CD4-positive, alpha-beta T cell treated with Interferon gamma for 1 hour (primary cell): ENCODE data around the gene TGM4.
A peak's percentile ranks its signal among the peaks of the same experiment; 100 is the strongest.
"Not testable (repeated sequence)": the region's sequence is repeated elsewhere in the genome, so short reads cannot be mapped to it uniquely, and the experiment has no call there.

Experiments
- DNase-seq: peaks from one replicate; pipeline ENCODE4 v3.0.0-alpha.2; 2020

TGM4 gene

DNA sequence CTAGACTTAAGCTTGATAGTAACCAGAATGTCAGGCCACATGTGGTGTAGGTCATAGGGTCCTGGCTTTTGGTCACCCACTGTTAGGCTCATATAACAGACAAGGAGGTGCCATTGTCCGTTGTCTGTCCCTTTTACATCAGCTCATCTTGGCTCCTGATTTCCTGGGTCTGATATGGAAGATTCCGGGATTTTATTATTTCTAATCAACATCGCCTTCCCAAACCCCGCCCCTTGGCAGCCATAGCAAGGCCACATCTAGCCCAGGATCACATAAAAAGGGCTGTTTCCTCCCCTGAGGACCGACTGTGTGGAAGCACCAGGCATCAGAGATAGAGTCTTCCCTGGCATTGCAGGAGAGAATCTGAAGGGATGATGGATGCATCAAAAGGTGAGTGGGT, at the start of gene TGM4:
Gene TGM4 (plus strand): TSS at position 301 of the 400 bp plus-strand sequence. CDS start 71 bp downstream, at position 372.
- no peak for DNase-seq

DNA sequence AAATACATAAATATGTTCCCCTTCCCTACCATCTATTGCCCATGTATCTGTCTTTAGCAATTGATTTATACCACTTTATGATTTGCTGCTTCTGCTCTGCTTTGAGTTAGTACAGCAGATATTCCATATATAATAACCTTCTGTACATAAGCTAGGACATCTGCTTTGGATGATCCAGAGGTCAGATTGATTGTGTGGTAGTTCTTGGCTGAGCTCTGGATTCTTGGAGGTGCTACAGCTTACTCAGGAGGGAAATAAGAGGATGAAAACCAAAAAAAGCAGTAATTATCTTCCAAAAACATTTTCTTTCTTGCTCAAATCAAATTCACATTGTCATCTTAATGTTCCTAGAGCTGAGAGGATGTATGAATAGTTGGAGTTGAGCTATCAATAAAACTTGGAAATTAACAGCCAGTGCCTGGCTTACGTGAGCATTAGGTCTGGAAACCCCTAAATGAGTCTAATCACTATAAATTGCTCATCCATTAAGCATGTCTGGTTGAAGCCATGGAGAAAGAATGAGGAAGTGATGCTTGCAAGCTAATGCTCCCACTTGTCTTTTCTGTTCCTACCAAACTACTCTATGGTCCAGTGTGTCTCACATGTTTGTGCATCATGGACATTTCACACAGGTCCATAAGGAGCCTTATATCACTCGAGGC, 49.0 kb upstream of the TGM4 start:
- DNase-seq = no peak

DNA sequence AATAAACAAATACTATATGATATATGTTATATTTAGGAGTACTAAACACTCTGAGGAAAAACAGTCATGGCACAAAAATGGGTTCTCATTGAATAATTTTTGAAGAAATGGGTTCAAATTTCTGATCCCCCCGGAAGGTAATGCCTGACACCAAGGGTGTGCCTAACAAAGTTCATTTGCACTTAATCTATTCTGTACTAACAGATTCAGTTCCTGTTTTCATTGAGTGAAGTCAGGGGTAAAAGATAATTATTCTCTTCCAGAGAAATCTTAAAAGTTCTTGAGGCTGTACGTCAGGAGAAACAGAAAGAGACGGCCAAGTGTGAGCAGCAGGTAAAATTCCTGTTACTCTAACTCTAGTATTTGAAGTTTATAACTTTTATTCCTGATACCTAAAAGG, 47.2 kb upstream of the TGM4 start:
- DNase-seq = no peak

DNA sequence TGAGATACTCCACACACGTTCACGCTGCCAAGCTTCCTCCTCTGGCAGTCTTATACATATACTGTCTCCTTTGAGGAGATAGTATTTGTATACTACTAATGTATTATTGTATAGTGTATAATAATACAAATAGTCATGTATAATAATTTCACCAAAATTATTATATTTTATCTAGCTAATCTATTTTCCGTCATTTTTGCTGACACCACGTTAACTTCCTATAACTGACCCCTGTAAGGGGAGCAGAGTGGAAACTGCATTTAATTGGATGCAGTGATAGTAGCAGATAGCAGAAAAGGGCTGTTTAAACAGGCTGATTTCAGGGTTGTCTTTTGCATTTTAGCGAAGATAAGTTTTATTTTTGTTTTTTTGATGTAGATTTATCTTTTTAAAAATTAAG, 43.2 kb upstream of the TGM4 start:
- no peak for DNase-seq

DNA sequence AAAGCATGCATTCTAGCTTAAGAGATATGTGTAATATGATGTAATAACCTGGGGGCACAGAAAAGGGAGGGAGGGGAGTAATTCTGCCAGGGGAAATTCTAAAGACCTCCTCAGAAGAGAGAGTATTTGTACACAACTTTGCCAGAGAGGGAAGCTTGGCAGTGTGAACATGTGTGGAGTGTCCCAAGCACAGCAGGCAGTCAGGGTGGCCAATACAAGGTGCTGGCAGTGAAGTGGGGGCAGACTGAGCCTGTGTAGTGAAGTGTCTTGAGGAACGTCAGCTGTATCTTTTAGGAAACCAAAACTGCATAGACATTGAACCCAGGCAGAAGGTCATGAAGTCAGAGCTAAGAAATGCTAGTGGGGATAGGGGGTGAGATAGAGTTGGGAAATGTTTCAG, 42.4 kb upstream of the TGM4 start:
- DNase-seq = no peak

DNA sequence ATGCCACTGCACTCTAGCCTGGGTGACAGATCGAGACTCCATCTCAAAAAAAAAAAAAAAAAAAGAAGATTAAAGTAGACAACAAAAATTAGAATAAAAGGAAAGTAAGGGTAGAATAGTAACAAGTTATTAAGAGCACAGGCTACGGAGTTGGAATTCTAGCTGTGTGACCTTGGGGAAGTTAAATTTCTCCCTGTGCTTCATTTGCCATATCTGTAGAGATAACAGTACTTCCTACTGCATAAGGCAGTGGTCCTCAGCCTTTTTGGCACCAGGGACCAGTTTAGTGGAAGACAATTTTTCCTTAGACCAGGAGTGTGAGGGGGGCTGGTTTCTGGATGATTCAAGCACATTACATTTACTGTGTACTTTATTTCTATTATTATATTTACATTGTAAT, 41.4 kb upstream of the TGM4 start:
- DNase-seq = no peak

DNA sequence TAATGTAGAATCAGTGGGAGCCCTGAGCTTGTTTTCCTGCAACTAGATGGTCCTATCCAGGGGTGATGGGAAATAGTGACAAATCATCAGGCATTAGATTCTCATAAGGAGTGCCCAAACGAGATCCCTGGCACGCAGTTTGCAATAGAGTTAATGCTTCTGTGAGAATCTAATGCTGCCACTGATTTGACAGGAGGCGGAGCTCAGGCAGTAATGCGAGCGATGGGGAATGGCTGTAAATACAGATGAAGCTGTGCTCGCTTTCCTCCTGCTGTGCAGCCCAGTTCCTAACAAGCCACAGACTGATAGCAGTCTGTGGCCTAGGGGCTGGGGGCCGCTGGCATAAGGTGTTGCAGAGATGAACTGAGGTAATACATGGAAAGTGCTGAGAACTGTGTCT, 41.0 kb upstream of the TGM4 start:
- no peak for DNase-seq

DNA sequence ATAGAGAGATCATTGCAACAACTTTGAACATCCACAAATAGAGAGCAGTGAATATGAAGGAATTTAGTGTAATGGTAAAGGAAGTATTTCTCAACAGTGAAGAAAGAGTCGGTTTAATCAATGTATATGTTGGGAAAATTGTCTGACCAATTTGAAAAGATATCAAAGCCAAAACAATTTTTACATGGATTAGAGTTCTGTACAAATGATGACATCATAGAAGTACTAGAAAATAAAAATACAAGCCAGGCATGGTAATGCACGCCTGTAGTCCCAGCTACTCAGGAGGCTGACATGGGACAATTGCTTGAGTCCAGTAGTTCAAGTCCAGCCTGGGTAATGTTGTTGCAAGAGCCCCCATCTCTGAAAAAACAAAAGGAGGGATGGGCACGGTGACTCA, 38.7 kb upstream of the TGM4 start:
- DNase-seq = no peak

DNA sequence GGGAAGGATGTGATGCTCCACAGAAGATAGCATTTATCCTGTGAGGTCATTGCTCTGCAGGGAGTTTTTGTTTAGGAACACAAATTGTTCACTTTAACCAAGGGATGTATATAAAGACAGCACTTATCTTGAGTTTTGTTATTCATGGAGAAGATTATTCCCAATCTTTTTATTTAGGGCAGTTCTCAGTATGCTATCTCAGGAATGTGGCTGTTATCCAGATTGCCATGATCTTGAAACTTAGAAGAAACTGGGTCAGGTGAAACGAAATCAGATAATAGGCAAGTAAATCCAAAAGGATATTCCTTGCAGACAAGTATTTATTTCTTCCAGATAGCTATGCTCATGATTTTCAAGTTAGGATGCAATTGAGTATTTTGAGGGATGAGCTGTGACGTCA, 32.0 kb upstream of the TGM4 start:
- DNase-seq = no peak

DNA sequence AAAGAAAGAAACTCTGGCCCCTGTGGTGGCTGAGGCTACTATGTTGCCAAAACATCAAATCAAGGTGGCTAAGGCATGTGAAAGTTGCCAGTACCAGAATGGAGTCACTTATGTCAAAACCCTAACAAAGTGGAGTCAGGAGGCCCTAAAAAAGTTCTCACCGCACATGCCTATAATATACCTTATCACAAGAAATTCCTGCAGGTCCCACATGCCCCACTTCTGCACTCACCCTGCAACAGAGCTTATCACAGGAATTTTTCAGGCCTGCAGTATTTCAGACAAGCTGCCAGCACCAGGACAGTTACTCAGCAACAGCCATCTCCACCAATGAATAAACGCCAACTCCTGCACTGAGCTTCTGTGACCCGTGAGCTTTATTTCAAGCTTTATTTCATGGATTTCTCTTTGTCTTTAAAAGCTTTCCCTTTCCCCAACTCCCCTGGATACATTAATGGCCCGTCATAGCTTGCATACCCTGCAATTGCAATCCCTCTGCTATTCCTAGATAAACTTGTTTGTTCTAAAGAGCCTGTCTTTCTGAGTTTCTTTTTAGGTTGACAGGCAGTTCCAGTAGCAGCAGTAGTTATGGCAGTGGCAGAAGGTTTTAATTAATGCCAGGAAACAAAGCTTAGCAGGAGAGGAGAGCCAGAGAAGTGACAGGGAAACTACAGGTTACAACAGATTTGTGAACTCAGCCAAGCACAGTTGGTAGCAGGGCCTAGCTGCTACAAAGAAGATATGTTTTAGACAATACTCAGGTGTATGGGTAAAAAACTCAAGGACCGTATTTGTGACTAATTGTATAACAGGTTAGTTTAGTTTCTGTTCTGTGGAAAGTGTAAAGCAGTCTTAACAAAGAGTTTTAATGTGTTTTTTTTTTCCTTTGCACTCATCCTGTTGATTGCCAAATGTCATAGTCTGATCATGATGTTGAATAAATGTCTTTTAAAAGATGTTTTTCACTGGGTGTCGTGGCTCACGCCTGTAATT, 28.6 kb upstream of the TGM4 start:
- no peak for DNase-seq

DNA sequence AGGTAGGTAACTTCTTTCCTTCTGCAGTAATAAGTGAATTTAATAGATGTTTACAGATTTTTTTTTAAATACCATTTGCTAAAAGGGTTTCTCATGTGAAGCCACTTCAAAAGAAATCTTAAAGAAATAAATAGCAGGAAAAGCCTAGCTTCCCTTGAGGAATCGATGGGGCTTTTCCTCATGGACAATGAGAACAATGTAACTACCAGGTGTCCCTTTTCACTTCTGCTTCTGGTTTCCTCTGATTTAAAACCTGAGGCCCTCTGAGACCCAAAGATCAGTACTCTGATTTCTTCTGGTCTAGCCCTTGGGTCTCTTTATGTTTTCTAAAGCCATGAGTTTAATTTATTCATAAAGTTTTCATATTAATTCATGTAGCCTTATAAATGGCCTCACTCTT, 25.8 kb upstream of the TGM4 start:
- DNase-seq = no peak

DNA sequence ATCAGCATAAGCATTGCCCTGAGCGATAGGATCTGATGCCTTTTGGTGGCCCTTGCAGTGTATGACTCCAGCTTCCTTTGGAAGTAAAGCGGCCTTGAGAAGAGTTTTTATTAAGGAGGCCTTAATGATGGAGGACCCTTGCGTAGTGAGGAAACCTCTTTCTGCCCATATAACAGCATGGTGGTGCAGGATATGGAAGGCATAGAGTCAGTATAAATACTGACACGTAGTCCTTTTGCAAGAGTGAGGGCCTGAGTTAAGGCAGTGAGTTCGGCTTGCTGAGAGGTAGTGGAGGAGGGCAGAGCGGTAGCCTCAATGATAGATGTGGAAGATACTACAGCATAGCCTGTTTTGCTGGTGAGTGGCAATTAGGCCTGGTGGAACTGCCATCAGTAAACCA, 17.7 kb upstream of the TGM4 start:
- DNase-seq = not testable (repeated sequence)

DNA sequence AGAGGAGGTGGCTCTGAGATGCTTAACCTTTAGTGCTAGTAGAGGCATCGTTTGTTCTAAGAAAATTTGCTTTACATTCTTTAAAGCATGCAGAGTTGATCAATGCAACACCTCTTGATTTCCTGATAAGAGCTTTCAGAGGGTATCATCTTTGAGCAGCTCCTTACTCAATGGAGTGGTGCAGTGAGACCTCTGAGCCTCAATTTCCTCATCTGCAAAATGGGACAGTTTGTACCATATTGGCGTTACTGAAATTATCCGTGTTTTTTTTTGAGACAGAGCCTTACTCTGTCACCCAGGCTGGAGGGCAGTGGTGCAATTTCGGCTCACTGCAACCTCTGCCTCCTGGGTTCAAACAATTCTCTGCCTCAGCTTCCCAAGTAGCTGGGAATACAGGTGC, 14.3 kb upstream of the TGM4 start:
- no peak for DNase-seq

DNA sequence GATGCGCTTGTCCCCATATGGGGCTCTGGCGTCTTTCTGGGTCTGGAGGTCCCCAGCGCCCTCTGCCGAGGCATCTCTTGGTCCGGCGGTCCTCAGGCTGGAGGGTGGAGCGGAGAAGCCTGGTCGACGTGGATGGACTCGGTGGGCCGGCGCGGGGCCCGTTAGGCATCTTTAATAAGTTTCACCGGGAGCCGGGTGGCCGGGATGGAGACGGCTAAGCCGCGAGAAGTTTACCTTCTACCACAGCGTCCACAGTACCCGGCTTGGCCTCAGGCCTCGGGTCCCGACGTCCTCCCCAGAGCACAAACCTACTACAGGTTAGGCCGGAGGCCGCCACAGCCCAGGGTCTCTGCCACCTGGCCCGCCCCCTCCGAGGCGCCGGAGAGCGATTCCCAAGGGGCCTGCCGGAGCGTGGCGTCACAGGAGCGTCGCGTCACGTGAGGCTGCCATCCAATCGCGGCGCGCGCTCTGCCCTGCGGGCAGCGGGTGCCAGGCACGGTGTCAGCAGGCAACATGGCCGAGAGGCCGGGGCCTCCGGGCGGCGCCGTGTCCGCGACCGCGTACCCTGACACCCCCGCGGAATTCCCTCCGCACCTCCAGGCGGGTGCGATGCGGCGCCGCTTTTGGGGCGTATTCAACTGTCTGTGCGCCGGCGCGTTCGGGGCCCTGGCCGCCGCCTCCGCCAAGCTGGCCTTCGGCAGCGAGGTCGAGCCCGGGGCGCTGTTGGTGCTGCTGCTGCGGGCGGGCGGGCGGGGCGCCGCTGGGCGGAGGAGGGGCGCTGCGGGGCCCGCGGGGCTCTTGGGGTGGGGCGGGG, 12.8 kb upstream of the TGM4 start, which contains the start of gene TMEM42:
Gene TMEM42 (plus strand): TSS at position 501 of the 814 bp plus-strand sequence. CDS start 13 bp downstream, at position 514.
- peak; percentile 91 for DNase-seq

DNA sequence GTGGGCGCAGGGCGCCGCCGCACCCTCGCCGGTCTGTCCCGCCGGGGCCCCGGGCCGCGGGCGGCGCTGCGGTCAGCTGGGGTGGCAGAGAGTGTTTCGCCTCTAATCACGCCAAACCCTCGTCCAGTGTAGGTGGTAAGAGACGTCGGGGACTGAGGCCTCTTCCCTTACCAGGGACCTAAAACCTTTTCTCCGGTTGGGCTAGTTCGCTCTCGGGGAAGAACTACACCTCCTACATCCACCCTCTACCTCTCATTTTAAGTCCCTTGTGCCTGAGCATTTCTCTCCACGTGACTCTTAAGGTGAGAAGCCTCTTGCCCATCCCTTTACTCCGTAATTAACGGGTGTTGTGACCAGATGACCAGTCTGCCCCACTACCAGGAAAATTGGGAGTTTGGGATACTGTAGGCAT, 12.2 kb upstream of the TGM4 start:
- no peak for DNase-seq

DNA sequence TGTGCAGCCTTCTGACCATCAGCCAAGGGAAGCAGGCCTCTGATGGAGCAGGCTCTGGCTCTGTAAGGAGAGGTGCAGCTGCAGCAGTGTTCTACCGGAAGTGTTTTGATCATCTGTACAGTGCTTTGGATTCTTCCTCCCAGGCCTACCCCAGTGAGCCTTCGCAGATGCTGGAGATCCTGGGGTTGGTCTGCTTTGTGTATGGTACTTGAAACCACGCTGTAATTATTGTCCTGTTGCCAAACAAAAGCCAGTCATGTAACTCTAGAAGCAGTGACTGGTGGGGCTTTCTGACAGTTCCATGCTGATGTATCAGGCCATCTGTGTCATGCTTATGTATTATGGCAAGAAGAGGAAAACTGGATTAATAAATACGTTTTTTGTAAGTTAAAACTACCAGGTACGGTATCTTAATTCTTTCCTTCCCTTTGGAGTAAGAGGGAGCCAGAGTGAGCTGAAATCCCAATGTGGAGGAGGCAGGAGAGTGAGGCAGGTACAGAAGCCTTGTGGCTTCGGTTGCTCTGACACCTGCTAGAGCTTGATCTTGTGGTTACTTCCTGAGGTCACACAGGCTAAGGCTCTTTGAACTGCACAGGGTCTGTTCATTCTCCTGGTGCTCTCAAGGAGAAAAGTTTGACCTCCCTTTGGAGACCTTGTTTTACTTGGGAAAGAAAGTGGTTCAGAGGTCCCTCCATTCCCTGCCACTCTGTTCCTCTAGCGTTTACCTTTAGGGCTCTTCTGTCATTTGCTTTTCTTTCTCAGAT, 9.0 kb upstream of the TGM4 start:
- DNase-seq = no peak

DNA sequence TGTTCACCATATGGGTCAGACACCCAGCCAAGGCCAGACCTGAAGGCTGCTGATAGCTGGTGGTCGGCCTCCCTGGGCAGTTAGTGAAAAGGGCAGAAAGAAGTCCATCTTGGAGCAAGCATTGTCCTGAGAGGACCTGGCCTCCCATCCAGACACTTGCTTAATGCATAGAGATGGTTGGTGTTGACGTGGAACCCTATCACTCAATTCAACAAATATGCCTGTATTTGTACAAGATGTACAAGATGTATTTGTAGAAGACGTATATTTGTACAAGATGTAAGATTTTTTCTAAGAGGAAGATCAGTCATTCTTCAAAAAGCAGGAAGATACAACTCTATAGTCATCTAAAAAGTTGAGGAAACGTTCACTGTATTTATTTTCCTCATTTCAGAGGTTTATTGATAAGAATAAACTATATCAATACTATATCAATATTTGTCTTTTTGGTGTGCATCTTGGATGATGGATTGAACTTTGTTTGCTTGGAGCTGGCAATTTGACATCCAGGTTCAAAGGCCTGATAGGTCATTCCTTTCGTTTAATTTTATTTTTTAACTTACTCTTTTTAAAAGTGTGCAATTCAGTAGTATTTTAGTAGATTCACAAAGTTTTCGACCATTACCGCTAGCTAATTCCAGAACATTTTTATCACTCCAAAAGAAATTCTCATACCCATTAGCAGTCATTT, 6.8 kb upstream of the TGM4 start:
- no peak for DNase-seq

DNA sequence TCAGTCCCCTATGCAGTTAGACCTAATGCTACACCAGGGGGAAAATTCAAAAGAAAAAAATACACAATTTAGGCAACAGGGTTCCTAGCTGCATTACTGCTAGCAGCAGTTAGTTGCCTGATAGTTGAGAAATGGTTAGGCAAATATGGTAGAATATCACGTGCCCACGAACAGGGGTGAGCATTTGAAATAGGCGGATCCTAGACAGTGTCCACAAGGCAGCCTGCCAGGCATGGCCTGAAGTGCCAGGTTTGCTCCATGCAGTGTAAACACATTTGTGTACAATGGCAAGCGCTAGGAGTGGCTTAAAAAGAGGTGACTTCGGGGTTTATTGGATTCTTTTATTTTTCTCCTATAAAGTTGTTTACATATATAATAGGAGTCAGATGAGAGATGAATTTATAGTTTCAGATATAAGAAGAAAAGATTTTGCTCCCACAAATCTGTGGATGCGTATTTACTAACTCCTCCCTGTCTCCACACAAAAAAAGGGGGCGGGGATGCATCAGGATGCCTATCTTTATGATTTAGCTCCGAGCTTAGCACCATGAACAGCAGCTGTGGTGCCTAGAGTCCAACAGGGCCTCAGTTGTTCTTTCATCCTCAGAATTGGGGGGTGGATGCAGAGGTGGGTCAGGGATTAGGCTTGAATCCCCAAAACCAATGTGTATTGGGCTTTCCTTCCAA, 3.9 kb upstream of the TGM4 start:
- no peak for DNase-seq

DNA sequence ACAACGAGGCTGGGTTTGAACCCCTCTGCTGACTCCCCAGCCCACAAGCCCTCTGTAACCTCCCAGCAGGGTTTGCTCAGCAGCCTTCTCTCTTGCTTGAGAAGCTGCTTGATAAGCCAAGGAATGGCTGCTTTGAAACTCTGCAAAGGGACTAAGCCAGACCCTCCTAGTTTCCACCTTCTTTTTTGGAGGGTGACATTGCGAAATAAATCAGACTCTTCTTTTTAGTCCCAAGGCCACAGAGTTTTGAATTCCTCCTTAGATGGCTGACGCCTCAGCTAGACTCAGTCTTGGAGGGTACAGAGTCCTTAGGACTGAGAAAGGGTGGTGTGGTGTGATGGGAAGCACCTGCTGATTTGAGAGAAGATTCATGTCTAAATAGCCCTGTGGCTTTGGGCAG, 1.2 kb downstream of the TGM4 start:
- DNase-seq = no peak

DNA sequence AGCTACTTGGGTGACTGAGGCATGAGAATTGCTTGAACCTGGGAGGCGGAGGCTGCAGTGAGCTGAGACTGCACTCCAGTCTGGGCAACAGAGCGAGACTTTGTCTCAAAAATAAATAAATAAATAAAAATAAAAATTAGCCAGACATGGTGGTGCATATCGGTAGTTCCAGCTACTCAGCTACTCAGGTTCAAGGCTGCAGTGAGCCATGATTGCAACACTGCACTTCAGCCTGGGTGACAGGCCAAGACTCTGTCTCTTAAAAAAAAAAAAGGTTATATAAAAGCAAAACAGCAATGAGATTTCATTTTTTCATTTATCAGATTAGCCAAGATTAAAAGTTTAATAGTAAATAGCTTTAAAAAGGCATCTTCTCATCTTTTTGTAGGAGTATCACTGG, 2.9 kb downstream of the TGM4 start:
- no peak for DNase-seq

DNA sequence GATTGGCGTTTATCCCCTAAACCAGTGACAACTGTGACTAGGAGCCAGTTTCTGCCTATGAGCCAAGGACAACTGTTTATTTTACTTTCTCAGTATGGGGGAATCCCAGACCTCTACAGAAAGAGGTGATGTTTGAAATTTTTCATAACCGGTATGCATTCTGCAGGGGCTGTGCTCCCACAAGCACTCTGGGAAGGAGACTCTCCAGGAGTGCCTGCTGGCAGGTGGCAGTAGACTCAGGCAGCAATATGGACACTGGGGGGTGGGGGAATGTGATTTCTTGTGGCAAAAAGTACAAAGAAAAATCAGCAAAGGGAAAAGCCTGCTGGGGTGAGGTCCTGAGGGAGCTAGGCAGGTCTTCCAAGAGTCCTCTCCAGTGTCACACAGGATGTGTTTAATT, 5.9 kb downstream of the TGM4 start:
- no peak for DNase-seq
